Renal pelvis (tissue), 4 donors: Measurements from ENCODE around the gene FOCAD. TPM values are rescaled to one million over a fixed set of nuclear protein-coding genes. Genes with fewer than 3 reads are reported as not detected.

Experiments
- DNase-seq: peaks from one replicate; pipeline ENCODE4 v3.0.0-alpha.2; 2013
- polyA plus RNA-seq, 3 donors: library from polyadenylated mRNA; unstranded; fragments of 120-200 nt; gene quantifications; one replicate each; pipeline ENCODE4 v1.2.1, GENCODE V29; 2013; ENCODE audit not compliant: insufficient read length in 3 of 3

FOCAD gene
- polyA plus RNA-seq, 3 donors = 28.2 to 35.1 (median 30.3) TPM

- DNase-seq = no peak
Observed at GRCh38 chr9:20729523-20729922, 45.5 kb downstream of the FOCAD start.

GRCh38 chr9:20732118-20732517, 48.1 kb downstream of the FOCAD start:
- DNase-seq = no peak

GRCh38 chr9:20734275-20734674, 50.2 kb downstream of the FOCAD start:
- DNase-seq = no peak

GRCh38 chr9:20740304-20740703, 56.2 kb downstream of the FOCAD start:
- DNase-seq = no peak

GRCh38 chr9:20740929-20741582, 57.0 kb downstream of the FOCAD start:
- DNase-seq = no peak

- no peak for DNase-seq
Observed at GRCh38 chr9:20742833-20743232, 58.8 kb downstream of the FOCAD start.

GRCh38 chr9:20744036-20744630, 60.1 kb downstream of the FOCAD start:
- DNase-seq = no peak

GRCh38 chr9:20746967-20747366, 62.9 kb downstream of the FOCAD start:
- no peak for DNase-seq

GRCh38 chr9:20749496-20750198, 65.6 kb downstream of the FOCAD start:
- no peak for DNase-seq

GRCh38 chr9:20753761-20754160, 69.7 kb downstream of the FOCAD start:
- DNase-seq = no peak

GRCh38 chr9:20754556-20754955, 70.5 kb downstream of the FOCAD start:
- DNase-seq = no peak

GRCh38 chr9:20760246-20760891, 76.3 kb downstream of the FOCAD start:
- no peak for DNase-seq

- no peak for DNase-seq
Observed at GRCh38 chr9:20770947-20771346, 86.9 kb downstream of the FOCAD start.

- DNase-seq = no peak
Observed at GRCh38 chr9:20771729-20772128, 87.7 kb downstream of the FOCAD start.

- no peak for DNase-seq
Observed at GRCh38 chr9:20775683-20776082, 91.6 kb downstream of the FOCAD start.

GRCh38 chr9:20781092-20781491, 97.0 kb downstream of the FOCAD start:
- no peak for DNase-seq

GRCh38 chr9:20782289-20782688, 98.2 kb downstream of the FOCAD start:
- DNase-seq = no peak

GRCh38 chr9:20783057-20784038, 99.3 kb downstream of the FOCAD start:
- no peak for DNase-seq

- no peak for DNase-seq
Observed at GRCh38 chr9:20784196-20784595, 100.1 kb downstream of the FOCAD start.

- no peak for DNase-seq
Observed at GRCh38 chr9:20786807-20787206, 102.7 kb downstream of the FOCAD start.
